Measurements from ENCODE around the gene ZBTB33.

The ZBTB33 gene

GRCh38 chrX:120250522-120251271 lies at the start of gene ZBTB33:
ZBTB33 (plus strand) TSS chrX:120250812; CDS start chrX:120253416, 2,604 bp downstream.
- Histone ChIP-seq H3K27ac (ENCODE audit: low read length) (peak within 1 kb of the TSS; percentile 56), H3K36me3 (ENCODE audit: control insufficient read depth in 2 of 2, insufficient read depth in 2 of 2, low read length in 2 of 2) (peaks cover 0 to 8% of the 10 kb centered on the region in 2 donors), H3K4me3 (ENCODE audit: low read length in 2 of 2) (peak within 1 kb of the TSS; percentile 74 to 86), H3K4me1 (ENCODE audit: control insufficient read depth, insufficient read depth, low read length) (no peaks in the 10 kb centered on the region), H3K9me3 (ENCODE audit: control insufficient read depth in 2 of 2, low read length in 2 of 2) (no peaks in the 10 kb centered on the region), H3K27me3 (ENCODE audit: control insufficient read depth in 1 of 2, insufficient read depth in 2 of 2, low read length in 2 of 2) (no peaks in the 10 kb centered on the region), H3K9ac (ENCODE audit: low read length in 2 of 2) (peak within 1 kb of the TSS; percentile 66 to 80)

- Histone ChIP-seq H3K4me1 (ENCODE audit: control insufficient read depth, insufficient read depth, low read length) (no peaks in the 10 kb centered on the region), H3K27ac (ENCODE audit: low read length) (no peak overlapping the region), H3K4me3 (ENCODE audit: low read length in 2 of 2) (no peak overlapping the region), H3K9me3 (ENCODE audit: control insufficient read depth in 2 of 2, low read length in 2 of 2) (no peaks in the 10 kb centered on the region), H3K36me3 (ENCODE audit: control insufficient read depth in 2 of 2, insufficient read depth in 2 of 2, low read length in 2 of 2) (no peaks in the 10 kb centered on the region), H3K9ac (ENCODE audit: low read length in 2 of 2) (no peak overlapping the region), H3K27me3 (ENCODE audit: control insufficient read depth in 1 of 2, insufficient read depth in 2 of 2, low read length in 2 of 2) (peaks cover 0 to 2% of the 10 kb centered on the region in 2 donors)
Observed at GRCh38 chrX:120200851-120201250, 49.8 kb upstream of the ZBTB33 start.

GRCh38 chrX:120205816-120206753 lies 44.5 kb upstream of the ZBTB33 start:
- no peak overlapping the region for H3K27ac ChIP-seq (ENCODE audit: low read length)
- H3K9ac ChIP-seq (ENCODE audit: low read length in 2 of 2): no peak overlapping the region
- peaks cover 0 to 6% of the 10 kb centered on the region in 2 donors for H3K27me3 ChIP-seq (ENCODE audit: control insufficient read depth in 1 of 2, insufficient read depth in 2 of 2, low read length in 2 of 2)
- no peaks in the 10 kb centered on the region for H3K4me1 ChIP-seq (ENCODE audit: control insufficient read depth, insufficient read depth, low read length)
- H3K4me3 ChIP-seq (ENCODE audit: low read length in 2 of 2): no peak overlapping the region
- H3K9me3 ChIP-seq (ENCODE audit: control insufficient read depth in 2 of 2, low read length in 2 of 2): no peaks in the 10 kb centered on the region
- no peaks in the 10 kb centered on the region for H3K36me3 ChIP-seq (ENCODE audit: control insufficient read depth in 2 of 2, insufficient read depth in 2 of 2, low read length in 2 of 2)

- Histone ChIP-seq H3K4me3 (ENCODE audit: low read length in 2 of 2) (no peak overlapping the region), H3K9ac (ENCODE audit: low read length in 2 of 2) (no peak overlapping the region), H3K4me1 (ENCODE audit: control insufficient read depth, insufficient read depth, low read length) (no peaks in the 10 kb centered on the region), H3K9me3 (ENCODE audit: control insufficient read depth in 2 of 2, low read length in 2 of 2) (no peaks in the 10 kb centered on the region), H3K27me3 (ENCODE audit: control insufficient read depth in 1 of 2, insufficient read depth in 2 of 2, low read length in 2 of 2) (peaks cover 0 to 6% of the 10 kb centered on the region in 2 donors), H3K36me3 (ENCODE audit: control insufficient read depth in 2 of 2, insufficient read depth in 2 of 2, low read length in 2 of 2) (no peaks in the 10 kb centered on the region), H3K27ac (ENCODE audit: low read length) (no peak overlapping the region)
Observed at GRCh38 chrX:120207009-120207605, 43.5 kb upstream of the ZBTB33 start.

GRCh38 chrX:120213438-120214265 lies 37.0 kb upstream of the ZBTB33 start:
- Histone ChIP-seq H3K4me1 (ENCODE audit: control insufficient read depth, insufficient read depth, low read length) (no peaks in the 10 kb centered on the region), H3K27me3 (ENCODE audit: control insufficient read depth in 1 of 2, insufficient read depth in 2 of 2, low read length in 2 of 2) (no peaks in the 10 kb centered on the region)

GRCh38 chrX:120223374-120223773 lies 27.2 kb upstream of the ZBTB33 start:
- H3K9me3 ChIP-seq (ENCODE audit: control insufficient read depth in 2 of 2, low read length in 2 of 2): no peaks in the 10 kb centered on the region
- H3K9ac ChIP-seq (ENCODE audit: low read length in 2 of 2): no peak overlapping the region
- no peak overlapping the region for H3K27ac ChIP-seq (ENCODE audit: low read length)
- H3K36me3 ChIP-seq (ENCODE audit: control insufficient read depth in 2 of 2, insufficient read depth in 2 of 2, low read length in 2 of 2): peaks cover 0 to 2% of the 10 kb centered on the region in 2 donors
- H3K4me1 ChIP-seq (ENCODE audit: control insufficient read depth, insufficient read depth, low read length): peaks cover 3% of the 10 kb centered on the region
- no peak overlapping the region for H3K4me3 ChIP-seq (ENCODE audit: low read length in 2 of 2)
- H3K27me3 ChIP-seq (ENCODE audit: control insufficient read depth in 1 of 2, insufficient read depth in 2 of 2, low read length in 2 of 2): no peaks in the 10 kb centered on the region

More at GRCh38 chrX:120213438-120214265, 37.0 kb upstream of the ZBTB33 start:
- Histone ChIP-seq H3K27ac (ENCODE audit: low read length) (no peak overlapping the region), H3K9me3 (ENCODE audit: control insufficient read depth in 2 of 2, low read length in 2 of 2) (no peaks in the 10 kb centered on the region), H3K9ac (ENCODE audit: low read length in 2 of 2) (no peak overlapping the region), H3K36me3 (ENCODE audit: control insufficient read depth in 2 of 2, insufficient read depth in 2 of 2, low read length in 2 of 2) (no peaks in the 10 kb centered on the region), H3K4me3 (ENCODE audit: low read length in 2 of 2) (no peak overlapping the region)

GRCh38 chrX:120224388-120224787 lies 26.2 kb upstream of the ZBTB33 start:
- peaks cover 3% of the 10 kb centered on the region for H3K4me1 ChIP-seq (ENCODE audit: control insufficient read depth, insufficient read depth, low read length)
- peaks cover 0 to 2% of the 10 kb centered on the region in 2 donors for H3K36me3 ChIP-seq (ENCODE audit: control insufficient read depth in 2 of 2, insufficient read depth in 2 of 2, low read length in 2 of 2)
- H3K9me3 ChIP-seq (ENCODE audit: control insufficient read depth in 2 of 2, low read length in 2 of 2): no peaks in the 10 kb centered on the region
- no peak overlapping the region for H3K4me3 ChIP-seq (ENCODE audit: low read length in 2 of 2)
- peaks cover 0 to 2% of the 10 kb centered on the region in 2 donors for H3K27me3 ChIP-seq (ENCODE audit: control insufficient read depth in 1 of 2, insufficient read depth in 2 of 2, low read length in 2 of 2)
- H3K9ac ChIP-seq (ENCODE audit: low read length in 2 of 2): no peak overlapping the region
- H3K27ac ChIP-seq (ENCODE audit: low read length): no peak overlapping the region

GRCh38 chrX:120228187-120228908 lies 22.3 kb upstream of the ZBTB33 start:
- H3K27me3 ChIP-seq (ENCODE audit: control insufficient read depth in 1 of 2, insufficient read depth in 2 of 2, low read length in 2 of 2): peaks cover 0 to 2% of the 10 kb centered on the region in 2 donors
- no peak overlapping the region for H3K27ac ChIP-seq (ENCODE audit: low read length)
- H3K9me3 ChIP-seq (ENCODE audit: control insufficient read depth in 2 of 2, low read length in 2 of 2): no peaks in the 10 kb centered on the region
- H3K4me1 ChIP-seq (ENCODE audit: control insufficient read depth, insufficient read depth, low read length): peaks cover 3% of the 10 kb centered on the region
- peaks cover 0 to 2% of the 10 kb centered on the region in 2 donors for H3K36me3 ChIP-seq (ENCODE audit: control insufficient read depth in 2 of 2, insufficient read depth in 2 of 2, low read length in 2 of 2)
- H3K9ac ChIP-seq (ENCODE audit: low read length in 2 of 2): no peak overlapping the region
- H3K4me3 ChIP-seq (ENCODE audit: low read length in 2 of 2): no peak overlapping the region

- Histone ChIP-seq H3K9ac (ENCODE audit: low read length in 2 of 2) (no peak overlapping the region), H3K27me3 (ENCODE audit: control insufficient read depth in 1 of 2, insufficient read depth in 2 of 2, low read length in 2 of 2) (no peaks in the 10 kb centered on the region), H3K4me1 (ENCODE audit: control insufficient read depth, insufficient read depth, low read length) (no peaks in the 10 kb centered on the region), H3K36me3 (ENCODE audit: control insufficient read depth in 2 of 2, insufficient read depth in 2 of 2, low read length in 2 of 2) (no peaks in the 10 kb centered on the region), H3K4me3 (ENCODE audit: low read length in 2 of 2) (no peak overlapping the region), H3K27ac (ENCODE audit: low read length) (no peak overlapping the region), H3K9me3 (ENCODE audit: control insufficient read depth in 2 of 2, low read length in 2 of 2) (no peaks in the 10 kb centered on the region)
Observed at GRCh38 chrX:120235284-120235683, 15.3 kb upstream of the ZBTB33 start.
